DLD1 (cell line): ENCODE data around the gene KRTAP12-2.
"Not testable (repeated sequence)": the region's sequence is repeated elsewhere in the genome, so short reads cannot be mapped to it uniquely, and the experiment has no call there.

ENCODE experiments used
- in situ Hi-C: cut with HindIII; loops from 2 replicates; pipeline ENCODE4 v1.10.0; 2017; ENCODE audit warnings: low sequenced_read_pairs

Gene KRTAP12-2

GRCh38 chr21:44653656-44654575 lies 12.8 kb downstream of the KRTAP12-2 start:
- in situ Hi-C loops, result no loop called here

GRCh38 chr21:44653123-44653522 lies 13.6 kb downstream of the KRTAP12-2 start:
- in situ Hi-C loops, result no loop called here

- in situ Hi-C loops, result no loop called here
Measured at GRCh38 chr21:44650973-44651675, 15.6 kb downstream of the KRTAP12-2 start.

GRCh38 chr21:44650265-44650972 lies 16.3 kb downstream of the KRTAP12-2 start:
- in situ Hi-C loops, result no loop called here

- in situ Hi-C loops, result no loop called here
Measured at GRCh38 chr21:44649521-44650100, 17.1 kb downstream of the KRTAP12-2 start.

GRCh38 chr21:44648557-44649311 lies 18.0 kb downstream of the KRTAP12-2 start:
- in situ Hi-C loops, result no loop called here

- in situ Hi-C loops, result no loop called here
Measured at GRCh38 chr21:44647222-44647552, 19.5 kb downstream of the KRTAP12-2 start.

GRCh38 chr21:44646366-44647221 lies 20.1 kb downstream of the KRTAP12-2 start, which contains the start of gene KRTAP10-11:
Gene KRTAP10-11, plus strand, starts transcription at chr21:44646414. Its CDS starts 45 bp downstream, at chr21:44646459.
- in situ Hi-C loops, result not testable (repeated sequence)

- in situ Hi-C loops, result no loop called here
Measured at GRCh38 chr21:44644878-44645277, 21.8 kb downstream of the KRTAP12-2 start.

GRCh38 chr21:44643741-44644310 lies 22.9 kb downstream of the KRTAP12-2 start:
- in situ Hi-C loops, result no loop called here

- in situ Hi-C loops, result no loop called here
Measured at GRCh38 chr21:44640761-44641160, 26.0 kb downstream of the KRTAP12-2 start.

GRCh38 chr21:44639331-44639655 lies 27.4 kb downstream of the KRTAP12-2 start:
- in situ Hi-C loops, result no loop called here

GRCh38 chr21:44638506-44639330 lies 28.0 kb downstream of the KRTAP12-2 start:
- in situ Hi-C loops, result not testable (repeated sequence)

GRCh38 chr21:44637851-44638348 lies 28.8 kb downstream of the KRTAP12-2 start:
- in situ Hi-C loops, result not testable (repeated sequence)

- in situ Hi-C loops, result no loop called here
Measured at GRCh38 chr21:44637018-44637850, 29.5 kb downstream of the KRTAP12-2 start, which contains the start of gene KRTAP10-10. Gene KRTAP10-10, plus strand, starts transcription at chr21:44637356. Its CDS starts 62 bp downstream, at chr21:44637418.

GRCh38 chr21:44636209-44637017 lies 30.3 kb downstream of the KRTAP12-2 start:
- in situ Hi-C loops, result no loop called here
